SW 1271 (cell line): ENCODE results near the gene DUSP8.

Experiments used
- DNase-seq, 2 experiments: peaks; one replicate each; lab custom pipeline; 2025; lab: John Stamatoyannopoulos, UW

The DUSP8 gene

GRCh38 chr11:1532014-1532586, 40.0 kb downstream of the DUSP8 start:
- no peak for DNase-seq

DNA sequence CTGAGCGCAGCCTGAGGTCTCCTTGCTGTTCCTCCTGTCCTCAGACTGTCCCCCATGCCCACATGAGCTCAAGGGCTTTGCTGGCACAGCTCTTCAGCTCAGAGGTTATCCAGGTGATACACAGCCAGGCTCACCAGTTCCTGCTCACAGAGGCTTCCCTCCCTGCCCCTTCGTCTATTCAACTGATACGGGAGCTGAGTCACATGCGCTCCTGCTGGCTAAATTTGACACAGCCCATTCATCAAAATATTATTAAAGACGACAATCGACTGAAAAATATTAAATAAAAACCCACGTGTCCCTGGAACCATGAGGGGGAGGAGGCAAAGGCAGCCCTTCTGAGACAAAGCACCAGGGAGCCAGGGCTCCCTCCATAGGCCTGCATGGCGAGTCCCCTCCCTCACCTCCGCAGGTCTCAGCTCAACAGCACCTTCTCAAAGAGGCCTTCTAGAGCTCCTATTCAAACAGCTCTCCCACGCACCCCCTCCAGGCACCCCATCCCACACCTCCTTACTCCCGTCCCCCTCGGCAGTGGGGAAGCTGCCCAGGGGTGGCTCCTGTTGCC, 40.5 kb downstream of the DUSP8 start:
- DNase-seq: no peak

- no peak for DNase-seq
Observed at GRCh38 chr11:1530686-1531448, 41.2 kb downstream of the DUSP8 start.

GRCh38 chr11:1529774-1530173, 42.3 kb downstream of the DUSP8 start:
- DNase-seq: no peak

DNA sequence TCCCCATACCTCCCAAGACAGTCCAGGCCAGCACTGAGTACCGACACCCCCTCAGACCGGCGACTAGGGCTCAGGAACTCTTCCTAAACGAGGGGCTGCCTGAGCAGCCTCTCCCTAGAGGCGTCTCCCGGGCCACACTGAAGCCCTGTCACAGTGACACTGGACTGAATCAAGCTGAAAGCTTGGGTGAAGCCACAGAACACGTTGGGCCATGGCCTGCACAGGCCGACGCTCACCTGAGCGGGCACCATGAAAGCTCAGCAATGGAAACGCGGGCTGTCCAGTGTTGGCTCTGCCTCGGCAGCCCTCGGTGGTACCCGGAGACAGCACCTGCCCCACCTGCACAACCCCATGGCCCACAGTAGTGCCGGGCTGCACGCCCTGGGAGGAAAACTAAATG, 42.8 kb downstream of the DUSP8 start:
- no peak for DNase-seq

DNA sequence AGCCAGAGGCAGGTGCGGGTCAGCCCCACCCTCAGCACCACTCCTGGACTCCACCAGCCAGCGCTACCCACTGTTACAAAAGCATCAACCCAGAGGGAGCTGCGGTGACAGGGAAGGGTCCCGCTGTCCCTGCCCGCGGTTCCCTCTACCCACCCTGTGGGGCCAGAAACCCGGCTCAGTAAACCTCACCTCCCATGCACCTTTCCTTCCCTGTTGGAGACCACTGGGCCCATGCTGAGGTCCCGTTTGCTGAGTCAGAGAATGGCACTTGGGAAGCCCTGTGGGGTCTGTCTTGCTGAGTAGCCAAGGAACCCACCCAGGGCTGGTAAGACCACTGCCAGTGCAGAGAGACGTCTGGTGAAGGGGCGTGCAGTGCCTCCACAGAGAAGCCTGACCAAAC, 43.4 kb downstream of the DUSP8 start:
- no peak for DNase-seq

DNA sequence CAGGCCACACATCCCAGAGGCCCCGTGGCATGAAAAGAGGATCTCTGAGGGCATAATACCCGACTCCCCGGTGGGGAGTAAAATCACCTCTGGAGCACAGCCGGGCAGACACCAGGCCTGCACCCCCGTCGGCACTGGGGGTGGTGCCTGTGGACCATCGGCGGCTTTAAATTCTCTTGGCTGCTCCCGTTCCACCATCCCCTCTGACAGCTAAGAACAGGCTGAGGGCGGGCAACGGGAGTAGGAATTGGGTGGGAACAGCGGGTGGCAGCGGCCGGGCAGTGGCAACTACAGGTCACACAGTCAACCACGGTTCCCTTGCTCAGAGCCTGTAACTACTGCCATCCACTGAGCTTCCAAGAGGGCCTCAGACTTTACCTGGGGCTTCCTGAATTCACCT, 45.3 kb downstream of the DUSP8 start:
- DNase-seq: no peak

DNA sequence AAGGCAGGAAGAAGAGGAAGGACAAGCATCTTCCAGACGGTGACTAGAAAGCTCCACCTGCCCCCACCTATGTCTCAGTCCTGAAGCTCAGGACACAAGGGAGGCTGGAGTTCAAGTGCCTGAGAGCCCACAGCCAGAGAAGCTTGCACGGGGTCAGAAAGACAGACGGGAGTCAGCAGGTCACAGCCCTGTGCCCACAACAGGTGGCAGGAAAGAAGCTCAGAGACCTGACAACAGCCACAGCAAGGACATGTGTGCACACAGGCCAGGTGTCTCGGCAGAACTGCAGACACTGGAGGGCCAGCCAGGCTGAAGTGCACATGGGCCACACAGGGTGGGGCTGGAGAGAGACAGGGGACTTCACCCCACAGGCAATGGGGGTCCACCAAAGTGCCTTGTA, 48.3 kb downstream of the DUSP8 start:
- DNase-seq: no peak

- DNase-seq: no peak
Observed at GRCh38 chr11:1523077-1523476, 49.0 kb downstream of the DUSP8 start.

DNA sequence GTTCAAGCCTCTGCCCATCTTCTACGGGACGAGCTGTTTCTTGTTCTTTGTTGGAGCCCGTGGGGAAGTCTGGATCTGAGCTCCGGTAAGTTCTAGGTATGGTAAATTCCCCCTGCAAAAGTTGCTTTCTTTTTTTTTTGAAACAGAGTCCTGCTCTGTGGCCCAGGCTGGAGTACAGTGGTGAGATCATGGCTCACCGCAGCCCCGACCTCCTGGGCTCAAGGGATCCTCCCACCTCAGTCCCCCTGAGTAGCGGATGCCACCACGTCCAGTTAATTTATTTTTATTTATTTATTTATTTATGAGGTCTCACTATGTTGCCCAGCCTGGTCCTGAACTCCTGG, 50.0 kb downstream of the DUSP8 start:
- no peak for DNase-seq

- no peak for DNase-seq
Observed at GRCh38 chr11:1521382-1522080, 50.5 kb downstream of the DUSP8 start.

GRCh38 chr11:1520663-1521267, 51.3 kb downstream of the DUSP8 start:
- no peak for DNase-seq

DNA sequence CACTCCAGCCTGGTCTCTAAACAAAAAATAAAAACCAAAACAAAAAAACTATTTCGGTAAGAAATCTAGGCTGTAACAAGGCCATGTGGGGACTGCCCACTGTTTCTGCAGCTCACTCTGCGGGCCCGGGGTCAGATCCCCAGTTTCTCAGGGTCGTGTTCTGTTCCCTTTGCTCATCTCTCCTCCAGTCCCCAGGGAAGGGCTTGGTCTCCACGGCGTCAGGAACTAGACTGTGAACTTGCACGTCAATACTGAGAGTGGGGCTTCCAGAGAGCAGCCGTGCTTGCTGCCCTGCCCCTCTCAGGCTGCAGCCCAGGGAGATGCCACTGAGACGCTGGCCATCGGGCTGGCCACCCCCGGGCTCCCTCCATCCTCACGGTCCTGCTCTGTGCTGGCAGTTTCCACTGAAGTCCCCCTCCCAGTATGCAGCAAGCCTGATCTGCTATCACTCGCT, 51.8 kb downstream of the DUSP8 start:
- DNase-seq: no peak

DNA sequence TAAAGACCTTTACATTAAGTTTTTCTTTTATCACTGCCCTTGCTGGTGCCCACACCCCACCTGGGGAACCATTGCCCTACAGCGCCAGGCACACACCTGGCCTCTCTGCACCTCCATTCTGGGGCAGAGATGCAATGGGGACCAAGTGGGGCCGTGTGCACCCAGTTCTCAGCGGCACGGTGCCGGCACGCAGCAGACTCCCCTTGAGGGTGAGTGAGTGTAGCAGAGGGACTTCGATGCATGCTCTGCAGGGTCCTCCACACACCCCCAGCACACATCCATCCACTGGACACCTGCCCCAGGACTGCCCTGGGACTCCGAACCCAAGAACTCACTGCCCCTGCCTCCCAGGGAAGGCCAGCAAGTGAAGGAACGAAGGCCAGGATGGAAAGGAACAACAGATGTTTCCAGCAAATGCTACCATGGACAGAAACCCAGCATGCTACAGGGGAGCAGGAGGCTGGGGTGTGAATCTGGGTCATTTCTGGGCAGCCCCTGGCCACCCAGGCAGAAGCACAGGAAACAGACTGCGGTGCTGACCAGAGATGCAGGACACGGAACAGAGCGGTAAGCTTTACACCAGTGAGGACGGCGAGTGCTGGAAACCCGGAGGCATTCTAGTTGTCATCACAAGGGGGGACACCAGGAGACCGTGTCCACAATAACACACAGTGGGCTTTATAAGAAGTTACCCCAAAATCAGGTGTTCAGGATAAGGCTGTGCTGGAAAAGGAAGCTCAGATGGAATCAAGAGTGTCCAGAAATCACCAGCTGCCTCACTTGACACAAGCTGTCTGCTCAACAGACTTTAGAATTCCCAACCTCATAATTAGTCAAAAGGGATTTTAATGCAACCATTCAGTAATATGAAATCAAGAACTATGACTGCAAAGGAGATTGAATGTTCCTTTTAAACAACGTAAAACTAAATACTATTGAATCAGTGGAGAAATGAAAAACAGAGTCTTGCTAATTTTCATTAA, 52.8 kb downstream of the DUSP8 start:
- no peak for DNase-seq

- DNase-seq: no peak
Observed at GRCh38 chr11:1518301-1518700, 53.8 kb downstream of the DUSP8 start.

- DNase-seq: no peak
Observed at GRCh38 chr11:1517117-1518005, 54.7 kb downstream of the DUSP8 start.

DNA sequence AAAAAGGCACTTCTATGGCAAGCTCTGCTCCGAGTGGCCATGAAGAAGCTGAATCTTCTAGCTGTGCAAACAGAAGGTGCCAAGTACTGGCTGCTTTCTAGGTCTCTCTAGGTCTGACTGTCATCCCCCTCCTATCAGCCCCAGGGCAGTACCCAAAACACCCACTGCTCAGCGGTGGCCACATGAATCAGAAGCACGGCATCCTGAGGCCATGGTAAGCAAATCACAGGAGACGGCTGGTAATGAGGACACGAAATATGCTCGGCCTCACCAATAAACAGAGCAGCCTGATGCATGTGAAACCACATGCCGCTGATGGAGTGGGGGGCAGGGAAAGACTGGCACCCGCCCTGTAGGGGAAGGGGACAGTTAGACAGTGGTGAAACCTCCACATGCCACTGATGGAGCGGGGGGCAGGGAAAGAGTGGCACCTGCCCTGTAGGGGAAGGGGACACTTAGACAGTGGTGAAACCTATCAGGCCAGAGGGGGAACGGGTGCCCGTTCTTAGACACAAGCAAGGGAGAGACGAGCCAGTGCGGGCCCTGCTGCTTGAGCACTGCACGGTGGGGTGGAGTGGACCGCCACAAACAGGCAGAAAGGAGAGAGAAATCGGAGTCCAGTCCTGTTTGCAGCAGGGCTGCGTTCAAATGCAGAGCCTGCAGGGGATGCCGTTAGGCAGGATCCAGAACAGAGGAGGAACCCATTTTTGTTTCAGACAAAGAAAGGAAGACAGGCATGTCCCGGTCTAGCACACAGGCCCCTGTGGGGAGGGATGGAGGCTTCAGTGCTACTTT, 55.6 kb downstream of the DUSP8 start:
- no peak for DNase-seq

DNA sequence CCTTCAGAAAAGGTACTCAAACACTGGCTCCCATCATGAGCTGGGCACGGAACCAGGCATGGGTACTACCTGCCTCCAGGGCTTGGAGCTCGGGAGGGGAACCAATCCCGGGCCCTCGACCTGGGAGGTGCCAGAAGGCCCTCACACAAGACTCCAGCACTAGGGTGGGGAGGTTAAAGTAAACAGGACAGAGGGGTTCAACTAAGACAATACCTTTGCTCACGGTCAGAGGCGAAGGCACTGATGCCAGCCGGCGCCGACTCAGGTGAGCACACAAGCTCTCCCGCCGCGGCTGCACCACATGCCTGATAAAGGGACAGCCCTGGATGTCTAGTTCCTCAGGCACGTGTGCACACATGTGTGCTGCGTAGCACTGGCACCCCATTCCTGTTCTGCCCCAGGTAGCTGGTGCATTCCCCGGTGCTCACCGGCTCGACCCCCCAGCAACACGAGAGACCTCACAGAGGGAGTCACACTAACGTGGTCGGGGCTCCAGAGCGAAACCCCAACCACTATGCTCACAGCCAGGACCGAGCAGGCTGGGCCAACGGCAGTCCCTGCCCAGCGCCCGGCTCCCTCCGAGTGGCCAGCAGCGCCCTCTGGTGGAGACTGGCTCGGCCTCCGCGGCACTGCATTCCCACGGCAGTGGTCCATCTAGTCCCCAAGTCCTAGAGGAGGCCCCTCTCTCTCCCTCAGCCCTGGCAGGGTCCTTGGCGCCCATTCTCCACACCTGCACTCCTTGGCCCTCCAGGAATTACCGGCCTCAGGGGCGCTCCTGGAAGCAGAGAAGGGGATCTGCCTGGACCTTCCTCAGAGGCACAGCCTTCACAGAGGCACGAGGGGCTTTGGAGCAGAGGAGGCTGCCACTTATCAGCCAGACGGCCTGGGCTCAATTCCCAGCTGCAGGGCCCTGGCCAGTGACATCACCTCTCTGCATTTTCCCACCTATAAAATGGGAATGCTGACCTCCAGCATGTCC, 56.7 kb downstream of the DUSP8 start:
- peak in 1 of 2 experiments; percentile 8 for DNase-seq
